GM12892 (cell line): ENCODE results near the gene KAT6B.

Experiments used
- POLR2A ChIP-seq: IDR thresholded peaks from 2 replicates; pipeline ENCODE4 v1.6.1; 2011; ENCODE audit warnings: low read depth, low read length, control low read depth
- POLR2AphosphoS5 ChIP-seq: IDR thresholded peaks from 2 replicates; pipeline ENCODE4 v1.6.1; 2011; ENCODE audit warnings: low read depth, low read length, control low read depth

GRCh38 chr10:74949034-74949832, 122.8 kb downstream of the KAT6B start:
- TF ChIP-seq POLR2AphosphoS5 (no peak), POLR2A (no peak)
